Skin of body (tissue), 2 donors: ENCODE results near the gene IFNW1. TPM values are rescaled to one million over a fixed set of nuclear protein-coding genes. Genes with fewer than 3 reads are reported as not detected.
"Not testable (repeated sequence)": the region's sequence is repeated elsewhere in the genome, so short reads cannot be mapped to it uniquely, and the experiment has no call there.

Source experiments
- DNase-seq: peaks from one replicate; lab custom pipeline; 2025; lab: John Stamatoyannopoulos, UW
- total RNA-seq: library from RNA; depleted of rRNA; stranded (reverse); fragments of >200 nt; gene quantifications from one replicate; pipeline ENCODE4 v1.2.3, GENCODE V29; 2014

The IFNW1 gene
- not detected for total RNA-seq

DNA sequence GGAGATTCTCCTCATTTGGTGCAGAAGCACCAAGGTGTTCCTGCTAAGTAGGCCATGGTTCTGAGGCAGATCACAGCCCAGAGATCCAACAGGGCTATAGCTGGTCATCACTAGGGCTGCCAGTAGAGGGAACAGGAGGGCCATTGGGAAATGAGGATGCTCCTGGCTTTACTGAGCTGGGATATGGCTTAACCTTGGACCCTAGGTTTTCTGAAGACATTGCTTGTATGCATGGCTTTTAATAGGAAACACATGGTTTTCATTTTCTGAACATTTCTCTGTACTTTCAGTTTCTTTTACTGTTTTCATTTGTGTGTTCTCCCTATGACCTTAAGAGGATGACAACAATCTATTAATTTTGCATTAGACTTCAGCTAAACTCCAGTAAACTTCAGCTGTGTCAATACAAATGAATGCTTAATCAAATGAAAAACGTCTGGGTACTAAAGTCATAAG lies at the start of gene IFNW1:
Gene IFNW1 (minus strand): TSS at position 406 of the 456 bp plus-strand sequence. CDS start 262 bp downstream, at position 144.
- DNase-seq: no peak

DNA sequence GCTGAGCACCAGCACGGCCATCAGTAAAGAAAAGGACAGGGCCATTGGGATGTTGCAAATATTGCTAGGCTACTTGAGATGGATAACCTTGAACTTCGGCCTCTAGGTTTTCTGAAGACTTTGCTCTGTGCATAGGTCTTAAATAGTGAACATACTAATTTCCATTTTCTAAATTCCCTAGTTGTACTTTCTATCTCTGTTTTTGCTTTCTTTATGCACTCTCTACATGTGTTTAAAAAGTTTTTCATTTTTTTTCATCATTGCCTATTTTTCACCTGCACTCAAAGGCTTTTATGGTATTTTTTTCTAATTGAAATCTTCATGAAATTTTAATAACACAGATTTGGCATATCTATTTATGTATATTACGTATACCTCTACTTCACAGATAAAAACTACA lies 45.9 kb upstream of the IFNW1 start, which contains the start of gene IFNA4:
Gene IFNA4 (minus strand): TSS at position 101 of the 400 bp plus-strand sequence. CDS start 56 bp downstream, at position 45.
- not testable (repeated sequence) for DNase-seq

DNA sequence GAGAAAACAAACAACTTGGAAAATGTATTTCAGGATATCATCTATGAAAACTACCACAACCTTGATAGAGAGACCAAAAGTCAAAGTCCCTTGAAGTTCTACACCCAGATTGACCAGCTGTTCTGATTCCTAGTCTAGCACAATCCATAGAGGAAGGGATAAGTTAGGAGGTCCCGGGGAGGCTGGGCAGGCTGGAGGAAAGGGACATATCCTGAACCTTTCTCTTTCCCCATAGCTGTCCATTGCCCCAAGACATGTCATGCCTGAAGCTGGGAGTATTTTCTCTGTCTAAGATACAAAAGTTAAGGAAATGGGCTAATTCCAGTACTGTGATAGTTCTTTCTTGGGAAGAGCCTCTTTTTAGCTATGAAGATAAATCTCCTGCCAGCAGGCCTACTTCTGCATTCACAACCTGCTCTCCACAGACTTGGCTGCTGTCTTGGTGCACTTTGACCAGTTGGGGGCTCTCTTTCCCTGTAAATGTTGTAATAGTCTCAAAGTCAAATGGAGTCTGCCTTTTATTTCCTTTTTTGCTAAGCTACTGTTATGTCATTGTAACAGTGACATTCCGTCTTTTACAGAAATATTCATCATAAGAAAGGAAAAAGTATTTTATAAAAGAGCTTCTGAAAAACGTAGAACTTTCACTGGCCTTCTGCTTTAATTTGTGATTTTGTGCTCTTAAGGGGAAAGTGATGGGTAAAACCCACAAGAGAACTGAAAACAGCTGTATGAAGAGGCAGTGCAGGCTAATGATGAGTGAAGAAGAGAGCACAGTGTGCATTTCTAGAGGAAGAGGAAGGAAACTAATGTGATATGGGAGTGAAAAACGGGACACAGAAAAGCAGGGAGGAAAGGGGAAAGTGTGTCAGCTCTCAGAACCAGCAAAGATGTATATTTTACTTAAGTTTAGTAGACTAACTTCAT lies 41.4 kb upstream of the IFNW1 start:
- DNase-seq: not testable (repeated sequence)

DNA sequence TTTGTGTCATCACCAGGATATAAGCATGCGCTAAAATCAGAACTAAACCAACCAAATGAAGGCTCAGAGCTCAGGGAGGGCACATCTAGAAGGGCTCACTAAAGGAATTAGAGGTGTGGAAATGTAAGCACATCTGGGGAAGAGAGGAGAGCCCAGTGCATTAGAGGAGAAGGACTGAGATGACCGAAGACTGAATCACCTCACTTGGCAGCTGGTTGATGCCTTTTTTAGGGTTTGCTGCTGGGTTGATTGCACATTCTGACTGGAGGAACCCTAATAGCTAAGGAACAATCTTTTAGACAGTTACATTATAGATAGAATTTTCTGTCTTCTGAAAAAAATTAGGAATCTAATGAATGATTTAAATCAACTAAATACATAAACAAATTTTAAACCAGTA lies 33.0 kb upstream of the IFNW1 start:
- no peak for DNase-seq

DNA sequence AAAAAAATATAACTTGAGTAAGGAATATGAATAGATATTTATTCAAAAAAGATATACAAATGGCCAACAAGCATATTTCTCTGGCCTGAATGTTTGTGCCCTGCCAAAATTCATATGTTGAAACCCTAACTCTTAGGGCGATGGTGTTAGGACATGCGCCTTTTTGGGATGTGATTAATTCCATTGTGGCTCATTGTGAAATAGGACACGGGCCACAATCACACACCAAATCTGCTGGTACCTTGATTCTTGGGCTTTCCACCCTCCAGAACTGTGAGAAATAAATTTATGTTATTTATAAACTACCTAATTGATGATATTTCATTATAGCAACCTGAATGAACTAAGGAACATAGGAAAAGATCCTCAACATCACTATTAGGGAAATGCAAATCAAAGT lies 30.5 kb upstream of the IFNW1 start:
- no peak for DNase-seq

DNA sequence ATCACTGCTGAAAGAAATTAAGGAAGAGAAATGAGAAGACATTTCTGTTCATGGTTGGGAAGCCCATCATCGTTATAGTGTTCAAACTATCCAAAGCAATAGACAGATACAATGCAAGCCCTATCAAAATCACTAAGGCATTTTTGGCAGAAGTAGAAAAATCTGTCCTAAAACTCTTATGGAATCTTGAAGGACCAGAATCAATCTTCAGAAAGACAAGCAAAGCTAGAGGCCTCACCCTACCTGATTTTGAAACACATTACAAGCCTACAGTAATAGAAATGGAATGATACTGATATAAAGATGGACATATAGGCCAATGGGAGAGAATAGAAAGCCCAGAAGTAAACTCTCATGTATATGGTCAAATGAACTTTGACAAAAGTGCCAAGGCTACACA lies 29.7 kb upstream of the IFNW1 start:
- no peak for DNase-seq

DNA sequence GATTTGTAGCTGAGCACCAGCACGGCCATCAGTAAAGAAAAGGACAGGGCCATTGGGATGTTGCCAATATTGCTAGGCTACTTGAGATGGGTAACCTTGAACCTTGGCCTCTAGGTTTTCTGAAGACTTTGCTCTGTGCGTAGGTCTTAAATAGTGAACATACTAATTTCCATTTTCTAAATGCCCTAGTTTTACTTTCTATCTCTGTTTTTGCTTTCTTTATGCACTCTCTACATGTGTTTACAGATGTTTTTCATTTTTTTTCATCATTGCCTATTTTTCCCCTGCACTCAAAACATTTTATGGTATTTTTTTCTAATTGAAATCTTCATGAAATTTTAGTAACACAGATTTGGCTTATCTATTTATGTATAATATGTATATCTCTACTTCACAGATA lies 24.9 kb upstream of the IFNW1 start, which contains the start of gene IFNA21:
Gene IFNA21 (minus strand): TSS at position 101 of the 400 bp plus-strand sequence. CDS start 48 bp downstream, at position 53.
- DNase-seq: not testable (repeated sequence)

DNA sequence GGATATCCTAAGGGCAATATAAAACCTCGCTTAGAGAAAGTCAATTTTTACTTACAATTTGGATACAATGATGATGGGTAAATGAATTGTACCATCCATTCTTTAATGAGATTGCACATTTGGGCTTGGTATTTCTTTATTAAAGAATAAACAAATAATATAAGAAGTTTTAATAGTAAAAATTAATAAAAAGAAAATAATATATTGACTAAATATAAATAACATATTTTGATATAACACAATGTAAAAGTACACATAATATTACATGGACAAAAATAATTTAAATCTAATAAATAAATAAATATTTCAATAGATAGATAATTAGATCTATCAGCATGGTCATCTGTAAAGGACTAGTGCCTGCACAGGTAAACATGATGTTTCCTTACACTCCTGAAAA lies 23.9 kb upstream of the IFNW1 start:
- DNase-seq: no peak

DNA sequence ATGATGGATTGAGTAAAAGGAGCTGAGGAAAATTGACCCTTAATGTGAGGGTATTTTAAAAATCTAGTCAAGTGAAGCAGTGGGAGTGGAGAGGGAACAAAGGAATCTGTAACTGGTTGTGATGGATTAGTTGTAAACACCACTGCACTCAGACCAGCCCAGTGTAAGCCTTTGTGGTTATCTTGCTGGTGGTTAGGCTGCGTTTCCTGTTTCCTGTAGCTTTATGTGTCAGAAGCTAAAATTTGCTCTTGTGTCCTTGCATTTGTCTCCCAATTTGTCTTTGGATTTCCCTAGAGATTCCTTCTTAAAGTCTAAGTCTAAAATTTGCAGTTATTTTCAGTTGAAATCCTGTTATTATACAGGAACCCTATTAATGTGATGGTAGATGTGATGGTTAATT lies 18.5 kb upstream of the IFNW1 start:
- no peak for DNase-seq

DNA sequence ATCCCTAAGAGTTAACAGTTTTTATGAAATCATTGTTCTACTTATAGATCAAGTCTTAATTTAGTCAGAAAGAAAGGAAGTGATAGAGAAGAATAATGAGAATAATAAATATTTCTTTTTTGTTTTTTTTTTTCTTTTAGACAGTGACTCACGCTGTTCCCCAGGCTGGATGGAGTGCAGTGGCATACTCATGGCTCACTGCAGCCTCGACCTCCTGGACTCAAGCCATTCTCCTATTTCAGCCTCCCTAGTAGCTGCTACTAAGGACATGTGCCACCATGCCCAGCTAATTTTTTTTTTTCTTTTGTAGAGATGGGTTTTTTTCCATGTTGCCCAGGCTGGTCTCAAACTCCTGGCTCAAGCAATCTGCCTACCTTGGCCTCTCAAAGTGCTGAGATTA lies 13.9 kb upstream of the IFNW1 start:
- no peak for DNase-seq

DNA sequence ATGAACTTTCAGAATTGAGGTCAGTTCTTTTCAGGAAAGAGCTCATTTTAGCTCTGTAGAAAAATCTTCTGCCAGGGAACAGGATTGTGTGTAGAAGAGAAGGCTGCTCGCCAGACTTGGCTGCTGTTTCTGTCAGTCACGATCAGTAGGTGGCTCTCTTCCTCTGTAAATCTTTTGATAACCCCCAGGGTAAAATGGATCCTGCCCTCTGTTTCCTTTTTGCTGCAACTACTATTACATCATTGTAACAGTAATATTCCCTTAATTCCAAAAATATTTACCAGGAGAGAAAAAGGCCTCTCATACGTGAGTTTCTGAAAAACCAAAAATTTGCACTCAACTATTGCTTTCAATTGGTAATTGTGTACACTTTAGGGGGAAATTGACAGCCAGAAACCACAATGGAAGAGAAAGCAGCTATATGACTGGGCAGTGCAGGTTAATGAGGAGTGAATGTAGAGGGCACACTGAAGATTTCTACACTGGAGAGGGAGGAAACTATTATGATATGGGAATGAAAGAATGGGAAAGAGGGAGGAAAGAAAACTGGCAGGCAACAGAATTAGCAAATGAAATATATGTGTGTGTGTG lies 12.5 kb upstream of the IFNW1 start:
- DNase-seq: no peak

DNA sequence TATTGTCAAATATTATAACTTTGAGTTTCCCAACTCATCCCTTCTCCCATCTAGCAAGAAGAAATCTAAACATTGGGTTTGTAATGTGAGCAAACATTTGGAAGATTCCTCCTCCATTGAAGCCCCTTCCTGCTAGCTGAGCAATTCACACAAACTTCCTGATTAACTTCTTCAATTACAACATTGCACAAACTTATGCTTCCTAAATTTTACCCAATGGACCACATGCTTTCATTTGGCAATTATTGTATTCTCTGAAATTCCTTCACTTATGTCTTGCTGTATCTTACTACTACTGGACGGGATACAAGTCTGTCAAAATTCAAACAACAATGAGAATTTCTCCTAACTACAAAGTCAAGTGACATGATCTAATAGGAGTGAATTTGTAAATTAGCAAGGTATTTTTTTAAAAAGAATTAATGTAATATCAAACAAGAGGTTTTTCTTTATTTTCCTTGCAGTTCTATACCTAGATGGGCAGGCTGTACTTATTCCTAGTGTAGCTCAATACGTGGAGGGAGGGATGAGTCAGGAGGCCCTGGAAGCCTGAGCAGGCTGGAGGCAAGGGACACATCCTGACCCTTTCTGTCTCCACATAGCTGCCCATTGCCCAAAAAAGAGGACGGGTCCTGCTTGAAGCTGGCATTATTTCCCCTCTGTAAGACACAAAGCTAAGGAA lies 11.8 kb upstream of the IFNW1 start:
- DNase-seq: no peak

DNA sequence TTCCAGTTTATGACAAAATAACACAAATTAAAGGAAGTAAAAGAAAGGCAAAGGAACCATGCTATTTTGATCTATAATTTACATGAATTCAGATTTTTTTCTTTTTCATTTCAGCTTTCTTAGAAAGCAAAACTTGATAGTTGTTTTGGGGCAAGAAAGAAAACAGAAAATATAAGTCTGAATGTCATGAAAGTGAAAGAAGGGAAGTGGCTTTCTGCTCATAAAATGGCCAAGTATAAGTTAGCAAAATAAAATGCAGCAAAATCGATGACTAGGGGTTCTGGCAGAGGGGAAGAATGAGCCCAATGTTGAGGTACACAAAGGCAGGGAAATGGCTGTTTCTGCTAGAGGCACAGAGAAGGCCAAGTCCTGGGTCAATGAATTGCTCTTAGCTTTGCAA lies 3.0 kb upstream of the IFNW1 start:
- no peak for DNase-seq

DNA sequence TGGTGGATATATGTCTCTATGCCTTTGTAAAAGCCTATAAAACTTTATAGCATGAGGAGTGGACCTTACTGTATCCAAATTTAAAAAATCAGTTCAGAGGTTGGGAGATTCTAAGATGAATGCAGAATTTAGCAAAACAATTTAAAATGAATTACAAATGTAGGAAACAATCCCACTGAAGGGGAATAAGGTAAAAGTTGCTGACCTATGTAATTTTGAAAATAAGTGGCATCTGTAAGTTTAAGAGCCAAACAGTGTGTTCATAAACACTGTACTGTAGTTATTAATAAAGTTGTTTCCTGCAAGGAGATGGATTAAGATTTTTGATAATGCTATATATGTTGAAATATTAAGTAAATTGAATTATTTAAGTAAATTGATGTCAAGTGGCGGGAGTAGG lies 4.6 kb downstream of the IFNW1 start:
- DNase-seq: no peak

DNA sequence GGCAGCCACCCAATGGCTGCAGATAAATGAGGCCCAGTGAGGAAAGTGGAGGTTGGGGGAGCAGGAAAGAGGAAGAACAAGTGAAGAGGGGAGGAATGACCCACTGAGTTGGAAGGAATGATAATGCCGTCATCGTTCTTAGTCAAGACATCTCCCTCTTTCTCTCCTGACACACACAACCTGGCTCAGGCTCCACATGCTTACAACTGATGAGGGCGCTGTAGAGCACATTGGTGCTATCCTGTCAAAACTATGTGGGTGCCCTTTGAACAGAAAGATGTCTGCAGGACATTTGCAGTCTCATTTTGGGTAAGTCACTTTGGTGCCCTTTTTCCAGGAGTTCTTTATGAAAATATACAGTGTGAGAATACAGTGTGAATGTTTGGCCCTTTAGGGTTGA lies 5.9 kb downstream of the IFNW1 start:
- no peak for DNase-seq

DNA sequence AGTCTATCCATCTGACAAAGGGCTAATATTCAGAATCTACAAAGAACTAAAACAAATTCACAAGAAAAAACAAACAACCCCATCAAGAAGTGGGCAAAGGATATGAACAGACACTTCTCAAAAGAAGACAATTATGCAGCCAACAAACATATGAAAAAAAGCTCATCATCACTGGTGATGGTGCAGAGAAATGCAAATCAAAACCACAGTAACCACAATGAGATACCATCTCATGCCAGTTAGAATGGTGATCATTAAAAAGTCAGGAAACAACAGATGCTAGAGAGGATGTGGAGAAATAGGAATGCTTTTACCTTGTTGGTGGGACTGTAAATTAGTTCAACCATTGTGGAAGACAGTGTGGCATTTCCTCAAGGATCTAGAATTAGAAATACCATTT lies 13.4 kb downstream of the IFNW1 start:
- not testable (repeated sequence) for DNase-seq

DNA sequence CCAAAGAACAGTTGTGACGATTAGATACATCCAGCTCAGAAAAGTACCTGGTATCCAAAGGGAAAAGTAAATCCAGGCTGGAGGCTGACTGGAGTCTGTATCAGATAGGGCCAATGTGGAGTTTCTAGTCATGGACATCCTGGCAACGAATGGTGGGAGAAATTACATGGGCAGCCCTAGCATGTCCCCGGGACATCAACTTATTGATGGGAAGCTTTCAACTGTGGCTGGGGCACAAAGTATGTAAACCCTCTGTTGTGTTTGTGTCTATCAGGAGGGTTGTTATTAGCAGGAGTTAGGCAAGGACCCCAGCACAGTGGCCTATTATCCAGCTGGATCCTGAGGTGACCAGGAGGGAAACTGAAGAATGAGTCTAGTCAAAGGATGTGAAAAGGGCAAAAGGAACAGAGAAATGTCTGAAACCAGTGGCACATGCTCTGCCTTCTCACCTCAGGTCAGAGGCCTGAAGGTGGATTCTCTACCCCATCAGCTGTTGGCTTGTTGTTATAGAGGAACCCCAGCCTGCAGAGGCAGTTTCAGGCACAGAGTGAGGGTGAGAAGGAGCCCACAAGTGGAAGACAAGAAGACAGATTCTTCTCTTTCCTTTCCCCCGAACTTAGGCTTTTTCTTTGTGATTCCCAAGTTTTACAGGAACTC lies 19.9 kb downstream of the IFNW1 start:
- DNase-seq: no peak

DNA sequence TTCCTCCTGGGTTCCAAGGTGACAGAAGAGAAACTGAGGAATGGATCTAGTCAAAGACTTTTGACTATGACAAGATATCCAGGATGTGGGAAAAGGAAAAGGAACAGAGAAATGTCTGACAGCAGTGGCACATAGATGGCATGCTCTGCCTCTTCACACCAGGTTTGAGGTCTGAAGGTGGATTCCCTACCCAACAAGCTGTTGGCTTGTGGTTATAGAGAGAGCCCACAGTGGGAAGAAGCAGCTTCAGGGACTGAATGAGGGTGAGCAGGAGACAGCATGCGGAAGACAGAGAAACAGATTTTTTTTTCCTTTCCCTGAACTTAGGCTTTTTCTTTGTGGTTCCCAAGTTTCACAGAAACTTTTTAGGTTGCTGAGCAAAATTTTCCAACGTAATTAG lies 20.6 kb downstream of the IFNW1 start:
- DNase-seq: no peak

DNA sequence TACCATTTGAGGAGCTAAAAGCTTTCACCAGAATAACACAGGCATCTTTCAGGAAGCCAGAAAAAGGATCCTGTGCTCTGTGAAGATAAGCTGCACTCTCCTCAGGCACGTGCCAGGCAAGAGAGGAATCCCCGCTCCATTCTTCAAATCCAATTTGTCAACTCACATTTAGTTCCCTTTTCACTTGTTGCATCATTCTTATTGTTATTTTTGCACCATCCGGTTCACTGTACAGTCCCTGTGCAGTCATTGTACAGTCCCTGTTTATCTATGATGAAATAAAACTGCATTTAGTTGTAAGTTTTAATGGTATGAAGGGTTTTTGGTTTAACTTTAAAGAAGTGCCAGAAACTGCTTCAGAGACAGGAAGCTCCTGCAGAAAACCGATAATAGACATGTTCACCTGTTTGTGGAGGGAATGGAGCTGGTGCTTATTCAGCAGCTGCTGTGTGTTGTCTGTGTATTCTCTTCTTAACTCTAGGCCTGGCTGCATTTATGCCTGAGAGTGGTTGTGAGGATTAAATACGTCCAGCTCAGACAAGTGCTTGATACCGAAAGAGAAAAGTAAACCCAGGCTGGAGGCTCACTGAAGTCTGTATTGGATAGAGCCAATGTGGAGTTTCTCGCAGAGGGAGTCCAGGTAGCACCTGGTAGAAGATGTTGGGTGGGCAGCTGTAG lies 22.4 kb downstream of the IFNW1 start:
- no peak for DNase-seq

DNA sequence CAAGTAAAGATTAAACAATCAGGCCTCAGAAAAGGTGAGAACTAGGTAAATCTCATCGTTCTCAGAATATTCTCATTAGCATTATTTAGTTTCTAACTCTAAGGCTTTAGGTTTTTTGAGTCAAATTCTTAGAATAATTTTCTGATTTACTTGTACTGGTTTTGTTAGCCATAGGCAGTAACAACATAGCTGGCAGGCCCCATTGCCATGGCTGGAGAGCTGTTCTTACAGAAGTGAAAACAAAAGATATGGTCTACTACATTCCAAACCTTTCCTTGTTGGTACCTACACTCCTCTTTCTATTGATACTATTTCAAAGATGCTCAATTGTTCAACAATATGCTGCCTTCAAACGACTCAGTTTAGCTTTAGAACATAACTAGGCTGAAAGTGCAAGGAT lies 27.3 kb downstream of the IFNW1 start:
- no peak for DNase-seq
